GM19438 (cell line): ENCODE measurements around the gene PLCH2.
"Not testable (repeated sequence)": the region's sequence is repeated elsewhere in the genome, so short reads cannot be mapped to it uniquely, and the experiment has no call there.

Experiments
- ATAC-seq: cut with Tn5 transposase; IDR thresholded peaks from one replicate; pipeline ENCODE4 v1.9.1; 2021; ENCODE audit warnings: low read depth; ENCODE audit not compliant: unreplicated experiment

Gene PLCH2

DNA sequence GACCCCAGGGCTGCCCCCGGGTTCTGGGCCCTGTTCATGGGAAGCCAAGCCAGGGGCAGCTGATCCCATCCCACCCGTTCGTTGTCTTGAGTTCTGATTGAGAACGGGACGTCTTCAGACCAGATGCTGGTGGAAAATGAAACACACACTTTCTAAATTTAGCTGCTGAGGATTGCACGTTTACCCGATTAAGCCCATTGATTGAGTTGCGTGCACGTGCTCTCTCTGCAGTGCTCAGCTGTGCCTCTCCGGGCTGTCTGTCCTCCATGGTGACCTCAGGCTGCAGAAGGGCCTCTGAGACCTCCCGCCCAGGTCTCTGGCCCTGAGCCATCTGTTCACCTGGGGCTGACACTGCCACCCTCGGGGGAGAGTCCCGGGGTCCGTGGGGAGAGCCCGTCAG, 36.7 kb upstream of the PLCH2 start:
- ATAC-seq: no peak

DNA sequence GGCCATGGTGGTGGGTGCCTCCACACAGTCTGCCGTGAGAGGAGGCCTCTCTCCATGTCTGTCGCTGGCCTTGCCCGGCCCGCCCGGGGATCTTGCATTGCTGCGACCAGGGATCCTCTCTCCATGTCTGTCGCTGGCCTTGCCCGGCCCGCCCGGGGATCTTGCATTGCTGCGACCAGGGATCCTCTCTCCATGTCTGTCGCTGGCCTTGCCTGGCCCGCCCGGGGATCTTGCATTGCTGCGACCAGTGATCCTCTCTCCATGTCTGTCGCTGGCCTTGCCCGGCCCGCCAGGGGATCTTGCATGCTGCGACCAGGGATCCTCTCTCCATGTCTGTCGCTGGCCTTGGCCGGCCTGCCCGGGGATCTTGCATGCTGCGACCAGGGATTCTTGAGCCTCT, 35.7 kb upstream of the PLCH2 start:
- ATAC-seq: not testable (repeated sequence)

GRCh38 chr1:2441746-2442145, 34.3 kb upstream of the PLCH2 start:
- ATAC-seq: no peak

- ATAC-seq: no peak
Measured at GRCh38 chr1:2442661-2443060, 33.4 kb upstream of the PLCH2 start.

DNA sequence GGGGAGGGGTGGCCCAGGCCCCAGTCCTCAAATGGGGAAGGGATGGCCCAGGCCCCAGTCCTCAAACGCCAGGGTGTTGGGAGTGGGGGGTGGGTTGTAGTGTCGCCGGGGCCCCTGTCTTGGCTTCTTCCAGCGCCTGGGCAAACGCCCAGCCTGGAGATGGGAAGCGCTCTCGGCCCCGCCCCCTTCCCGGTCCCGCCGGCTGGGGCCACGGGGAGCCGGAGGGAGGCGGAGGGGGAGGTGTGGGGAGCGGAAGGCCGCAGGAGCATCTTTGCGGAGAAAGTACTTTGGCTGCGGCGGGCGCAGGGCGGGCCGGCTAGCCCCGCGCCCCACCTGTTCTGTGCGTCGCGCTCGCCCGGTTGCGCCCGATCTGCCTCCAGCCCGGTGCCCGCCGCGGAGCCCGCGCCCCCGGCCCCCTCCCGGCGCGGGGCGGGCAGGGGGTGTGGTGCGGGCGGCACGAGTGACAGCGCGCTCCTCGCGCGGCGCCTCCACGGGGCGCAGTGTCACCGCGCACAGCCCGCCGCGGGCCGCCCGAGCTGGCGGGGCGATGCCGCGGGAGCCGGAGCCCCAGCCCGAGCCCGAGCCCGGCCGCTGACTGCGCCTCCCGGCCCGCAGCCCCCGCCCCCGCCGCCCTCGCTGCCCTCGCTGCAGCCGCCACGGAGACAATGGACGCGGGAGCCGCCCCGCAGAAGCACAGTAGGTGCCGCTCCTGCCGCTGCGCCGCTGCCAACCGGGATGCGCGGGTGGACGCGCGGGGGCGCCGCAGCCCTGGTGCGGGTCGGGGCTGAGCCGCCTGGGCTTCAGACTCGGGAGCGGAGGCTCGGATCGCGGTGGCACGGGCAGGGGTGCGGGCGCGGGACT, 32.6 kb upstream of the PLCH2 start:
- no peak for ATAC-seq

GRCh38 chr1:2444138-2444591, 31.9 kb upstream of the PLCH2 start:
- no peak for ATAC-seq

- ATAC-seq: no peak
Measured at GRCh38 chr1:2445162-2445822, 30.8 kb upstream of the PLCH2 start.

DNA sequence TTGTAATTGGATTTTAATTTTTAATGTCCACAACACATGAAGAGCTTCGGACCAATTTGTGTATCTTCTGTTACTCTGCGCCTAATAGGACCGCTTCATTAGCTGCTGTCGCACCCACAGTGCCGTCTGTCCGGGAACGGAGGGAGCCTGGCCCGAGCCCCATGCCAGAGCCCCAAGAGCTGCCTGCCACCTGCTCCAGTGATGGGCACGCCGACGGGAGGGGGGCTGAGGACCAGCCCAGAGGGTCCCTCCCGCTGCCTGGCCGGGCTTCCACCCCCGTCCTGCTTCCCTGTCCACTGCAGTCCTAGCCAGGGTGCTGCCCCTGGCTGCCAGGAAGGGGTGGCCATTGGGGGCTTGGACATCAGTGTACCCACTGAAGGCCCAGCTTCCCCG, 30.3 kb upstream of the PLCH2 start:
- no peak for ATAC-seq

DNA sequence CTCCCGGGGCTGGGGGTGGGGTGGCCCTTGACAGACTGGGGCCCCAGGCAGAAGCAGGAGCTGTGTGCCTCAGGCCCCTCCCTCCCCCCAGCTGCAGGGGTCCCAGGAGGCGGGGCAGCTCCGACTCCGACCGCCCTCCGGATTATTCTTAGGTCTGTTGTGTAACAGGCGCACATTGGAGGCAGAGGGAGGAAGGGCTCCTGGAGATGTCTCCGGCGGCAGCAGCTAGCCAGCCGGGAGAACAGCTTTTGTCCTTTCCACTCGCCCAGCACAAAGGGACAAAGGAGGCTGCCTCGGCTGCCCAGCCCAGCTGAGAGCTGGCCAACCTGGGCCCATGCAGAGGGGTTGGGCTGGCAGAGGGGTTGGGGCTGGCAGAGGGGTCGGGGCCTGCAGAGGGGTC, 29.7 kb upstream of the PLCH2 start:
- ATAC-seq: no peak

DNA sequence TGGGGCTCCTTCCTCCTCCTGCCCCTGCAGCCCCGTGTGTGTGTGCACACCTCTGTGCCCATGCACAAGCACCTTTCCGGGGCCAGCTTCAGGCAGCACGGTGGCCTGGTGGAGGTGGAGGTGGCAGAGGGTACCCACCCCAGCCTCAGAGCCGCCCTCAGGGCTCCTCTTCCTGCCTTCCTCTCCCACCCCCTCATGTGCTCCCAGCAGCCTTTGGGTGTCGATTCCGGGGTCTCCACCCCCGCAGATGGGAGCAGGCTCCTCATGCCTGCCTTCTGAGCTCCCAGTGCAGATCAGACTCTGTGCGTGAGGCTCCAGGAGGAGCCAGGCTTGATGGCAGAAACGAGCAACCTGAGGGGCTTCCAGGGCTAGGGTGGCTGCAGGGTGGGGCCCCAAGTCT, 29.2 kb upstream of the PLCH2 start:
- no peak for ATAC-seq

GRCh38 chr1:2447276-2448097, 28.6 kb upstream of the PLCH2 start:
- no peak for ATAC-seq

DNA sequence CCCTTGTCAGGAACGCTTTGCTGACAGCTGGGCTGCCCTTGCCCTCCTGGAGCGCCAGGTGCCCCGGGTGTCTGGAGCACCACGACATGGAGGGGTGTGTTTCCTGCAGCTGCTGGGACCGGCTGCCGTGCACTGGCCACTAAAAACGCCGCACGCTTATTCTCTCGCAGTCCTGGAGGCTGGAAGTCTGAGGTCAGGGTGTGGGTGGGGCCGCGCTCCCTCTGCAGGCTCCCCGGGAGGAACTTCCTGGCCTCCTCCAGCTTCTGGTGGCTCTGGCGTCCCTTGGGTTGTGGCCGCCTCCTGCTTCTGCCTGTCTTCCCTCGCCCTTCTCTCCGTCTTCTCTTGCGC, 28.0 kb upstream of the PLCH2 start:
- ATAC-seq: no peak

- ATAC-seq: no peak
Measured at GRCh38 chr1:2449636-2450454, 26.2 kb upstream of the PLCH2 start.

DNA sequence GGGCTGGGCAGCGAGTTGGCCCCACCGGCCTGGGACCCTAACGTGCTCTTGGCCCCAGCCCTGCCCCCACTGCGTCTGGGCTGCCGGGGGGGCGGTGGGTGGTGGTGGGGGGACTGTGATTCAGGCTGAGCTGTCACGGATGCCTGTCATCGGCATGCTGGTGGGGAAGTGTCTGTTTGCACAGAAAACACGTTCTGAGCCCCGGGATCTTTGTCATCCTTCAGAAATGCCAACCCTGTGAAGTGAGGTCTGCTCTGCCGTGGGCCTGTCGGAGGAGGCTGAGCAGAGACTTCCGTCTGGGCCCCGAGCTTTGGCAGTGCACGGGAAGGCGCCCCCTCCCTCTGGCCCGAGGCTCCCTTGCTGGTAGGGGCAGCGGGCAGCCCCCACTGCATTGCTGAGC, 24.3 kb upstream of the PLCH2 start:
- ATAC-seq: no peak

GRCh38 chr1:2452201-2452931, 23.7 kb upstream of the PLCH2 start:
- ATAC-seq: no peak

- ATAC-seq: no peak
Measured at GRCh38 chr1:2452932-2453315, 23.2 kb upstream of the PLCH2 start.

- ATAC-seq: no peak
Measured at GRCh38 chr1:2454227-2454626, 21.9 kb upstream of the PLCH2 start.

GRCh38 chr1:2455757-2456156, 20.3 kb upstream of the PLCH2 start:
- ATAC-seq: no peak

DNA sequence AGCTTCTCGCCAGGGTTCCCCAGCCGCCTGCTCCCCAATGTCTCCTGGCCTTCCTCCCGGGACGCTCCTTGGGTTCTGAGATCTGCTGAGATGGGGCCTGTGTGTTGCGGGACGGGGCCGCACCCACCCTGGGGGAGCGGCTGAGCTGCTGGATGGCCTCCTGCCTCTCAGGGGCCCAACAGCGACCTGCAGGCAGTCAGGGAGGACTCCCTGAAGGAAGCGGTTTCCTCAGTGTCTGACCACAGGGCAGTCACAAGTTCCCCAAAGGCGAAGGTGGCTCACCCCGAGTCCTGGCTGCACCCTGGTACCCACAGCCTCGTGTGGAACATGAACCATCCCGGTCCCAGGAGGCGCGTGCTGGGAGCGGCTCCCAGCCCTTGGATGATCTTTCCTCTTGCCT, 18.6 kb upstream of the PLCH2 start:
- no peak for ATAC-seq

- no peak for ATAC-seq
Measured at GRCh38 chr1:2458687-2459086, 17.4 kb upstream of the PLCH2 start.
